Measurements from ENCODE around the gene HS3ST1.

HS3ST1 gene

DNA sequence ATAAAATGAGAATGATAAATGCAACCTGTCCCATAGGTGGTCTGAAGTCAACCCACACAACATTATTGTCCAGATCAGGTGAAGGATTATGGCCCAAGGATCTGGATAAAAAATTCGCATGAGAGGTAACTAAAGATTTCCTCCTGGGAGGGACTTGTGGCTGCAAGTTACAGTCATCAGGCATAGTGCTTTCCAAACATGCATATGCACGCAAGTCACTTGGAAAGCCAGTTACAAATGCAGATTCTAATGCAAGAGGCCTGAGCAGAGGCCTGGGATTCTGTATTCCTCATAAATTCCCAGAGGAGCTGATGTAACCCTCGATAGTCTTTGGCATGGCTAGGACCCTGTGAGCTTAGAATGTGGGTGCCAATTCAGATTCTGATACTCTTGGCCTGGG is 21.1 kb downstream of the HS3ST1 start:
- no peak overlapping the region for H3K9ac ChIP-seq
- H3K27ac ChIP-seq: no peak overlapping the region
- no peaks in the 10 kb centered on the region for H3K79me2 ChIP-seq (ENCODE audit: insufficient read depth, low read depth)
- H3K4me3 ChIP-seq (IDR thresholded peaks at IDR 0.05; ENCODE audit: insufficient read depth, low read depth, low read length): no peak overlapping the region
- TF ChIP-seq, protein P1, sequence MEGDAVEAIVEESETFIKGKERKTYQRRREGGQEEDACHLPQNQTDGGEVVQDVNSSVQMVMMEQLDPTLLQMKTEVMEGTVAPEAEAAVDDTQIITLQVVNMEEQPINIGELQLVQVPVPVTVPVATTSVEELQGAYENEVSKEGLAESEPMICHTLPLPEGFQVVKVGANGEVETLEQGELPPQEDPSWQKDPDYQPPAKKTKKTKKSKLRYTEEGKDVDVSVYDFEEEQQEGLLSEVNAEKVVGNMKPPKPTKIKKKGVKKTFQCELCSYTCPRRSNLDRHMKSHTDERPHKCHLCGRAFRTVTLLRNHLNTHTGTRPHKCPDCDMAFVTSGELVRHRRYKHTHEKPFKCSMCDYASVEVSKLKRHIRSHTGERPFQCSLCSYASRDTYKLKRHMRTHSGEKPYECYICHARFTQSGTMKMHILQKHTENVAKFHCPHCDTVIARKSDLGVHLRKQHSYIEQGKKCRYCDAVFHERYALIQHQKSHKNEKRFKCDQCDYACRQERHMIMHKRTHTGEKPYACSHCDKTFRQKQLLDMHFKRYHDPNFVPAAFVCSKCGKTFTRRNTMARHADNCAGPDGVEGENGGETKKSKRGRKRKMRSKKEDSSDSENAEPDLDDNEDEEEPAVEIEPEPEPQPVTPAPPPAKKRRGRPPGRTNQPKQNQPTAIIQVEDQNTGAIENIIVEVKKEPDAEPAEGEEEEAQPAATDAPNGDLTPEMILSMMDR (conservative IDR thresholded peaks at IDR 0.05; ENCODE audit: low read depth, low read length): no peak
- no peak overlapping the region for H3K4me2 ChIP-seq
- H4K20me1 ChIP-seq (ENCODE audit: insufficient read depth): no peaks in the 10 kb centered on the region
- no peaks in the 10 kb centered on the region for H3K4me1 ChIP-seq (ENCODE audit: low read depth, poor library complexity, severe bottlenecking)
- H3K27me3 ChIP-seq (ENCODE audit: insufficient read depth, low read depth): no peaks in the 10 kb centered on the region
- no peak overlapping the region for H2AFZ ChIP-seq (ENCODE audit: low read depth)
- H3K36me3 ChIP-seq (ENCODE audit: insufficient read depth): no peaks in the 10 kb centered on the region

GRCh38 chr4:11404431-11404830 is 24.3 kb downstream of the HS3ST1 start:
- no peaks in the 10 kb centered on the region for H4K20me1 ChIP-seq (ENCODE audit: insufficient read depth)
- H3K27ac ChIP-seq: no peak overlapping the region
- no peak overlapping the region for H3K4me2 ChIP-seq
- H3K27me3 ChIP-seq (ENCODE audit: insufficient read depth, low read depth): no peaks in the 10 kb centered on the region
- H3K4me3 ChIP-seq (IDR thresholded peaks at IDR 0.05; ENCODE audit: insufficient read depth, low read depth, low read length): no peak overlapping the region
- H3K4me1 ChIP-seq (ENCODE audit: low read depth, poor library complexity, severe bottlenecking): no peaks in the 10 kb centered on the region
- H3K36me3 ChIP-seq (ENCODE audit: insufficient read depth): no peaks in the 10 kb centered on the region
- no peak overlapping the region for H3K9ac ChIP-seq
- H2AFZ ChIP-seq (ENCODE audit: low read depth): no peak overlapping the region
- no peaks in the 10 kb centered on the region for H3K79me2 ChIP-seq (ENCODE audit: insufficient read depth, low read depth)
- TF ChIP-seq, protein P1 (conservative IDR thresholded peaks at IDR 0.05; ENCODE audit: low read depth, low read length): no peak

GRCh38 chr4:11402192-11402591 is 26.5 kb downstream of the HS3ST1 start:
- H3K27me3 ChIP-seq (ENCODE audit: insufficient read depth, low read depth): no peaks in the 10 kb centered on the region
- H3K4me1 ChIP-seq (ENCODE audit: low read depth, poor library complexity, severe bottlenecking): no peaks in the 10 kb centered on the region
- no peak overlapping the region for H3K4me2 ChIP-seq
- H3K4me3 ChIP-seq (IDR thresholded peaks at IDR 0.05; ENCODE audit: insufficient read depth, low read depth, low read length): no peak overlapping the region
- H3K9ac ChIP-seq: no peak overlapping the region
- TF ChIP-seq, protein P1 (conservative IDR thresholded peaks at IDR 0.05; ENCODE audit: low read depth, low read length): no peak
- H2AFZ ChIP-seq (ENCODE audit: low read depth): no peak overlapping the region
- no peak overlapping the region for H3K27ac ChIP-seq
- no peaks in the 10 kb centered on the region for H3K79me2 ChIP-seq (ENCODE audit: insufficient read depth, low read depth)
- H3K36me3 ChIP-seq (ENCODE audit: insufficient read depth): no peaks in the 10 kb centered on the region
- H4K20me1 ChIP-seq (ENCODE audit: insufficient read depth): no peaks in the 10 kb centered on the region

DNA sequence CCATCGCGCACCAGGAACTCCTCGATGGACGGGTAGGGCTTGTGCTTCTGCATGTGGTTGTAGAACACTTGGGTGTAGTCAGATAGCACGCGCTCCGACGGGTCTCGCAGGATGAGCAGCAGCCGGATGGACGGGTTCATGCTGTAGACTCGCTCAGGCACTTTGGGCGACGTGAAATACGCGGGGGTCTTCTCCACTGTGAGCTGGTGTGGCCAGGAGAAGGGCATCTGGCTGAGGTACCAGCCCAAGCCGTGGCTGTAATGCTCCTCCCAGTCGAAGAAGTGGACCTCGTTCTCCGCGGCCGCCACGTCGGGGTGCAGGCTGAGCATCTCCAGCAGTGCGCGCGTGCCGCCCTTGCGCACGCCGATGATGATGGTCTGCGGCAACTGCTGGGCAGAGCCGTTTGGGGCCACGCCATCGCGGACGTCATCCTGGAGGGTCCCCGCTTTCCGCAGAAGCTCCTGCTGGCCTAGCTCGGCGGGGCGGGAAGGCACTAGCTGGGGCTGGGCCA is 29.2 kb downstream of the HS3ST1 start:
- Histone ChIP-seq H3K79me2 (ENCODE audit: insufficient read depth, low read depth) (no peaks in the 10 kb centered on the region), H3K27ac (no peak overlapping the region), H3K4me3 (IDR thresholded peaks at IDR 0.05; ENCODE audit: insufficient read depth, low read depth, low read length) (no peak overlapping the region), H3K4me2 (no peak overlapping the region), H3K27me3 (ENCODE audit: insufficient read depth, low read depth) (no peaks in the 10 kb centered on the region), H4K20me1 (ENCODE audit: insufficient read depth) (no peaks in the 10 kb centered on the region), H2AFZ (ENCODE audit: low read depth) (no peak overlapping the region), H3K36me3 (ENCODE audit: insufficient read depth) (no peaks in the 10 kb centered on the region), H3K4me1 (ENCODE audit: low read depth, poor library complexity, severe bottlenecking) (no peaks in the 10 kb centered on the region), H3K9ac (no peak overlapping the region)
- TF ChIP-seq, protein P1 (conservative IDR thresholded peaks at IDR 0.05; ENCODE audit: low read depth, low read length): no peak
